GM12874 (cell line): ENCODE measurements around the gene MYH14.

ENCODE experiments used
- CTCF ChIP-seq: IDR thresholded peaks from 2 replicates; pipeline ENCODE4 v1.5.1; 2011; ENCODE audit warnings: low read depth, mild to moderate bottlenecking, control low read depth, low read length, moderate library complexity; ENCODE audit not compliant: insufficient read depth

Gene MYH14

GRCh38 chr19:50332244-50333038, 129.0 kb downstream of the MYH14 start:
- TF ChIP-seq CTCF: no peak

- TF ChIP-seq CTCF: no peak
Measured at GRCh38 chr19:50333235-50333736, 129.9 kb downstream of the MYH14 start.

GRCh38 chr19:50333737-50334617, 130.6 kb downstream of the MYH14 start:
- no peak for TF ChIP-seq CTCF

GRCh38 chr19:50334741-50335421, 131.5 kb downstream of the MYH14 start:
- TF ChIP-seq CTCF: no peak

GRCh38 chr19:50340331-50340730, 136.9 kb downstream of the MYH14 start:
- TF ChIP-seq CTCF: no peak

- TF ChIP-seq CTCF: no peak
Measured at GRCh38 chr19:50341091-50341564, 137.7 kb downstream of the MYH14 start.
